HG03575 (cell line): ENCODE measurements around the gene OR51B6.
"Not testable (repeated sequence)": the region's sequence is repeated elsewhere in the genome, so short reads cannot be mapped to it uniquely, and the experiment has no call there.

ENCODE experiments used
- ATAC-seq: cut with Tn5 transposase; IDR thresholded peaks from one replicate; pipeline ENCODE4 v1.9.1; 2021; ENCODE audit not compliant: unreplicated experiment, insufficient number of reproducible peaks, low FRiP score; ENCODE audit errors: extremely low read depth

The OR51B6 gene, protein sequence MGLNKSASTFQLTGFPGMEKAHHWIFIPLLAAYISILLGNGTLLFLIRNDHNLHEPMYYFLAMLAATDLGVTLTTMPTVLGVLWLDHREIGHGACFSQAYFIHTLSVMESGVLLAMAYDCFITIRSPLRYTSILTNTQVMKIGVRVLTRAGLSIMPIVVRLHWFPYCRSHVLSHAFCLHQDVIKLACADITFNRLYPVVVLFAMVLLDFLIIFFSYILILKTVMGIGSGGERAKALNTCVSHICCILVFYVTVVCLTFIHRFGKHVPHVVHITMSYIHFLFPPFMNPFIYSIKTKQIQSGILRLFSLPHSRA

GRCh38 chr11:5351208-5351607, at the start of gene OR51B6:
Gene OR51B6, plus strand, starts transcription at chr11:5351508. Its CDS starts 0 bp downstream, at chr11:5351508.
- ATAC-seq, result no peak

- no peak for ATAC-seq
Measured at GRCh38 chr11:5301846-5302245, 49.5 kb upstream of the OR51B6 start, which contains the start of gene OR51B4. Gene OR51B4, minus strand, starts transcription at chr11:5301946. Its CDS starts 0 bp downstream, at chr11:5301946.

- no peak for ATAC-seq
Measured at GRCh38 chr11:5303626-5304025, 47.7 kb upstream of the OR51B6 start.

GRCh38 chr11:5304046-5304445, 47.3 kb upstream of the OR51B6 start:
- ATAC-seq, result no peak

- no peak for ATAC-seq
Measured at GRCh38 chr11:5307256-5308019, 43.9 kb upstream of the OR51B6 start.

GRCh38 chr11:5310423-5310822, 40.9 kb upstream of the OR51B6 start:
- no peak for ATAC-seq

DNA sequence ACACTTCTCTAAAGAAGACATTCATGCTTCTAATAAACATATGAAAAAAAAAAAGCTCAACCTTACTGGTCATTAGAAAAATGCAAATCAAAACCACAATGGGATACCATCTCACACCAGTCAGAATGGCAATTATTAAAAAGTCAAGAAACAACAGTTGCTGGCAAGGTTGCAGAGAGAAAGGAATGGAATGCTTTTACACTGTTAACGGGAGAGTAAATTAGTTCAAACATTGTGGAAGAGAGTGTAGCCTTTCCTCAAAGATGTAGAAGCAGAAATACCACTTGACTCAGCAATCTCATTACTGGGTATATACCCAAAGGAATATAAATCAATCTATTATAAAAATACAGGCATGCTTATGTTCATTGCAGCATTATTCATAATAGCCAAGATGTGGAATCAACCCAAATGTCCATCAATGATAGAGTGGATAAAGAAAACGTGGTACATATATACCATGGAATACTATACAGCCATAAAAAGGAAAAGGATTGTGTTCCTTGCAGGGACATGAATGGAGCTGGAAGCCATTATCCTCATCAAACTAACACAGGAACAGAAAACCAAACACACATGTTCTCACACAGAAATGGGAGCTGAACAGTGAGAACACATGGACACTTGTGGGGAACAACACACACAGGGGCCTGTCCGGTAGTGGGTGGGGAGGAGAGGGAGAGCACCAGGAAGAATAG, 37.8 kb upstream of the OR51B6 start:
- not testable (repeated sequence) for ATAC-seq

DNA sequence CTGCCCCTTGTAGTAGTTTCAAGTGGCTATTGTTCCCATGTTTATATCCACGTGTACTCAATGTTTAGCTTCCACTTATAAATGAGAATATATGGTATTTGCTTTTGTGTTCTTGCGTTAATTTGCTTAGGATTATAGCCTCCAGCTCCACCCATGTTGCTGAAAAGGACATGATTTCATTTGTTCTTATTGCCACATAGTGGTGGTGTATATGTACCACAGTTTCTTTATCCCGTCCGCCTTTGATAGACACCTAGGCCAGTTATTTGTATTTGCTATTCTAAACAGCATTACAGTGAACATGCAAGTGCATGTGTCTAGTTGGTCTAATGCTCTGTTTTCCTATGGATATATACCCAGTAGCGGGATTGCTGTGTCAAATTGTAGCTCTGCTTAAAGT, 34.0 kb upstream of the OR51B6 start:
- ATAC-seq, result no peak

- ATAC-seq, result no peak
Measured at GRCh38 chr11:5324197-5324596, 27.1 kb upstream of the OR51B6 start, which contains the start of gene OR51B2. Gene OR51B2, minus strand, starts transcription at chr11:5324297. Its CDS starts 0 bp downstream, at chr11:5324297.

DNA sequence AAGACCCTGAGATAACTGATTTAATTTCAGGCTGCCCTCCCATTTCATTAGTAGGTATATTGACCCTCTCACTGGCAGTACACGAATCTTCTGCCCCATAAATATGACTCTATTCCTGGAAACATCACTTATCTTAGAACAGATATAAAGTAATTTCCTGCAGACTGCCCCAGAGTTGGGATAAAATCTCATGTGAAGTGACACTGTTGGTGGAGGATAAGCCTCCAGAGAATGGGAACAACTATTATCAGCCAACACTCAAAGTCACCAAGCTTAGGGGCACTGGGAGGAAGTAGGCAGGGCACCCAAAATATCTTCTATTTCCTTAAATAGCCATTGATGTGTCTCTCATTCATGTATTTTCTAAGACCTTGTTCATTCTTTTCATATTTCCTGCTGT, 16.1 kb upstream of the OR51B6 start:
- ATAC-seq, result no peak

- ATAC-seq, result no peak
Measured at GRCh38 chr11:5336331-5336730, 15.0 kb upstream of the OR51B6 start.

GRCh38 chr11:5337253-5337652, 14.1 kb upstream of the OR51B6 start:
- not testable (repeated sequence) for ATAC-seq

GRCh38 chr11:5339771-5340322, 11.5 kb upstream of the OR51B6 start:
- ATAC-seq, result peak; percentile 62

DNA sequence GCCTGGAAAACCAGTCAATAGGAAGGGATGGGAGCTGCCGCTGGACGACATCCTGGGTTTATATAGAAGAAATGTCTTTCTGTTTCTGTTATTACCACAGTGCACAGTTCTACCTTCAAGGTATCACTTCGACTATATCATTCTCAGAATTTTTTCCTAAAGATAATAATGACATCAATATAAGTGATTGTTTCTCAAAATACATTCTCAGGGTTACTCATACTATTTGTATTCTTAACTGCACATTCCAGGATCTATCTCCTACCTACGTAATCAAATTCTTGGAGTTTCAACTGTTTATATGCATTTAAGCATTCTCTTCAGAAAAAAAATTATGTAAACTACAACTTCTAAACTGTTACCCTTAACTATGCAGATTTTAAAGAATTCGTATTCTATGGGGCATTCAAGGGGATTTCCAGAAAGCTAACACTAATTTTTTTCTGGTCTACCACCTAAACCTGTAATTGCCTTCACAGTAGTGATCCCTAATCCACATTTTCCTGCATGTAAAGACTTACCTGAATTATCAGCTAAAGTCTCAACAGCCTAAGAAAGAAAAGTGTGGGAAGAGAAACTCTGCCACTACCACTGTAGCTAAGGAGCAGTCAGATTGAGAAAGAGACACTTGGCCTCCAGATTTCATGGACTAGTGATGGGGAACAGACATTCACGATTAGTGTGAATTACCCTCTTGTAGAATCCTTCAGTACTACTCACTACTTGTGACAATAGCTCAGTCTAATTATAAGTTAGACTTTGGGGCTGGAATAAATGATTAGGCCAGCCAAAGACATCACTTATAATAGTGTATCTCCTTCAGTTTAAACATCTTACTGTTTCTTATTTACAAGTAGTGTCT, 7.6 kb upstream of the OR51B6 start, which contains the start of gene OR51B5:
OR51B5 (minus strand) TSS at position 51 of the 862 bp plus-strand sequence; CDS start at position 51, 0 bp downstream.
- ATAC-seq, result no peak

- ATAC-seq, result no peak
Measured at GRCh38 chr11:5345831-5346230, 5.5 kb upstream of the OR51B6 start.

DNA sequence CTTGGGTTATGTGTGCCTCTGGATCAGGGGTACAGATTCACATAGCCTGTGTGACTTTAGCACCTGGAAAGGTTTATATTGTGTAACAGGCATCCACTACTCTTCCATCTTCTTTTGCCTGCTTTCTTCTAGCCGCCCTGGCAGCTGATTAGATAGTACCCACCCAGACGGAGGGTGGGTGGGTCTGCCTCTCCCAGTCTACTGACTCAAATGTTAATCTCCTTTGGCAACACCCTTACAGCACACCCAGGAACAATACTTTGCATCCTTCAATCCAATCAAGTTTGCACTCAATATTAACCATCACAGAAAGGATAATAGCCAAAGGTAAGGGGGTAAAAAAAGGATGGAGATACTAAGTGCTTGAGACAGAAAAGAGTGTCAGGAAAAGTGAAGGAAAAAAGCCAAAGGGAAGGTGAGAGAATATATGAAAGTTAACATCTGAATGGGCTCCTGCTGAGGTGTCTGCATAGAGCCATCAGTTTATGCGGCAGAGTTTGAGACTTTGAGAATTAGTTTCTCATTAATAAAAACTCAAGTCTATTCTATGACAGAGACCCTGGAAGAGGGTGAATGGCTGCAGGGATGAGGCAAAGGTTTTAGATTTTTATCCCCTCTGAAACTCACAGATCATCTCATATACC, 2.6 kb upstream of the OR51B6 start:
- no peak for ATAC-seq

DNA sequence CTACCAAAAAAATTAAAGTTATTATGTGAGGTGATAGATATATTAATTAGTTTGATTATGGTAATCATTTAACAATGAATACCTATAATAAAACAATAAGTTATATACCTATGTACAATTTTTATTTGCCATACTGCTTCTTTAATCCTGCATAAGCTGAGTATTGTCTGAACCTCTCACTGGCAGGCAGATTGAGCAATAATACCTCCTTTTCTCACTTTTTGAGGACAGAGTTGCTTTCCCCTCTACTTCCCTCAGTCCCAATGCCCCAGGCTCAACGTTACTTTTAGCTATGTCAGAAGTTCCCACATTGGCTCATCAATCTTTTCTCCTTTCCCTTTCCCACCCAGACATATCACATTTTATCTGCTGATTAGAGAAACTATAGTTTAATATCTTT, 1.8 kb upstream of the OR51B6 start:
- ATAC-seq, result no peak

DNA sequence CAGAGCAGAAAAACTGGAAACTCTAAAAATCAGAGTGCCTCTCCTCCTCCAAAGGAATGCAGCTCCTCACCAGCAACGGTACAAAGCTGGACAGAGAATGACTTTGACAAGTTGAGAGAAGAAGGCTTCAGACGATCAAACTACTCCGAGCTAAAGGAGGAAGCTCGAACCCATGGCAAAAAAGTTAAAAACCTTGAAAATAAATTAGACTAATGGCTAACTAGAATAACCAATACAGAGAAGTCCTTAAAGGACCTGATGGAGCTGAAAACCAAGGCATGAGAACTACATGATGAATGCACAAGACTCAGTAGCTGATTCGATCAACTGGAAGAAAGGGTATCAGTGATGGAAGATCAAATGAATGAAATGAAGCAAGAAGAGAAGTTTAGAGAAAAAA, 4.7 kb downstream of the OR51B6 start:
- not testable (repeated sequence) for ATAC-seq
